ENCODE data around the gene PARP8.

Gene PARP8

GRCh38 chr5:50725800-50726474 lies 59.5 kb downstream of the PARP8 start:
- no peak for DNase-seq (ENCODE audit: low read depth in 3 of 3)

GRCh38 chr5:50726475-50727148 lies 60.2 kb downstream of the PARP8 start:
- DNase-seq (ENCODE audit: low read depth in 3 of 3), result no peak

- no peak for DNase-seq (ENCODE audit: low read depth in 3 of 3)
Observed at GRCh38 chr5:50727149-50727496, 60.7 kb downstream of the PARP8 start.

DNA sequence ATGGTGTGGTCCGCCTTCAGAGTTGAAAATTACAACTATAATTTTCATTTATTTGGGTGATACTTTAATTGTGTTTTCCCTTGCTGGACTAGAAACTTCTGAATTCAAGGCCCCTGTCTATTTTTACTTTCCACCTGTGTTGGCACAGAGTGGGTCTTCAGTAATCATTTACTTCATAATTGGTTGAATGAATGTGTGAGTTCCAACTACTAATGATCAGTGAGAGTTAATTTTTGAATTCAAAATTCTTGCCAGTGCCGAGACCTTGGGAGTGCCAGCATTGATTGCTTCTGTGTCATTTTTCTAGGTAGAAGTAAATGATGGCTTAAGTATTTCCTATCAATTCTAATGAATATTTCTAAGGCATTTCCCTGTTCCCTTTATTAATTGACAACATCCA lies 61.4 kb downstream of the PARP8 start:
- DNase-seq (ENCODE audit: low read depth in 3 of 3), result no peak

GRCh38 chr5:50730336-50730735 lies 63.9 kb downstream of the PARP8 start:
- no peak for DNase-seq (ENCODE audit: low read depth in 3 of 3)

- no peak for DNase-seq (ENCODE audit: low read depth in 3 of 3)
Observed at GRCh38 chr5:50730841-50731240, 64.4 kb downstream of the PARP8 start.

- no peak for DNase-seq (ENCODE audit: low read depth in 3 of 3)
Observed at GRCh38 chr5:50733741-50734140, 67.3 kb downstream of the PARP8 start.

GRCh38 chr5:50738864-50739263 lies 72.4 kb downstream of the PARP8 start:
- DNase-seq (ENCODE audit: low read depth in 3 of 3), result no peak

DNA sequence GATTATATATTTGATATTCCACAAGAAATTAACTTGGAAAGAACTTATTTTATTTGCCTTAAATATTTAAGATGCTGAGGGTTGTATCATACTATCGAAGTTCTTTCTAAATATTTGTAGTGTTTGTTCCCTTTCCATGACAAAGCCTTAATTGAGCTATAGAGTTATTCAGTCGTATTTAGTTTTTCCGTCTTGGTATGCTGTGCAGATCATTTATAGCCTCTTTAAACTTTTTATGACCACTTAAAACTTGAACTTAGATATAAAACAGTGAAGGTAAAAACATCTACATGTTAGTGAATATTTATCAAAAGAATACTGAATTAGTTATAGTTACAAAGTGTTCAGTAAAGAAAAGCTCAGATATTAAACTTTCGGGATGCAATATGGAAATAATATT lies 74.4 kb downstream of the PARP8 start:
- no peak for DNase-seq (ENCODE audit: low read depth in 3 of 3)

- DNase-seq (ENCODE audit: low read depth in 3 of 3), result no peak
Observed at GRCh38 chr5:50744776-50745175, 78.3 kb downstream of the PARP8 start.

- DNase-seq (ENCODE audit: low read depth in 3 of 3), result no peak
Observed at GRCh38 chr5:50745221-50745910, 78.9 kb downstream of the PARP8 start.

- no peak for DNase-seq (ENCODE audit: low read depth in 3 of 3)
Observed at GRCh38 chr5:50749181-50749580, 82.7 kb downstream of the PARP8 start.

GRCh38 chr5:50749873-50750272 lies 83.4 kb downstream of the PARP8 start:
- no peak for DNase-seq (ENCODE audit: low read depth in 3 of 3)

DNA sequence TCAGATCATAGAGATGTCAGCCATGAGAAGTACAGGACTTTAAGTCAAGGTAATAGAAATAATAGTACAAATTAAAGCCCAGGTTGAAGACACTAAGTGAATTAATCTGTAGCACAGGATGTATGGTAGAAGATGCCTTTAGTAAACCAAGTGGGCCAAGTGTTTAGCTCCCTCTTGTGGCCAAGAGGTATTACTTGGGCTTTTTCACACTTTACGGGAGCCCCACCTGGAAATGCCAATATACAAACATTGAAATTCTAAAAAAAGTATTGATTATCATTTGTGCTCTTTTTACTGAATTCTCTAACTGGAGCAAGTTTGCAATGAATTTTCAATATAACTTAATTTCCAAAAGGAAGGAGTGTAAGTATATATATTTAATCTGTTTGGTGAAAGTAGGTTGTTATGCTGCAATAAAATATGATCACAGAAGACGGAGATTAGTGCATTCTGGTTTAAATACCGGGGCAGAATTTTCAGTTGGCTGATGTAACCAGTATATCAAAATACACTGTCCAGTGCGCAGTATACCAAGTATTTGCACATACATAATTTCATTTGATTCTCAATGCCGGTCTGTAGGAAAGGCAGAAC lies 84.7 kb downstream of the PARP8 start:
- DNase-seq (ENCODE audit: low read depth in 3 of 3), result peak in 1 of 3 experiments; percentile 26

- DNase-seq (ENCODE audit: low read depth in 3 of 3), result no peak
Observed at GRCh38 chr5:50752800-50753199, 86.4 kb downstream of the PARP8 start.

GRCh38 chr5:50759526-50760270 lies 93.3 kb downstream of the PARP8 start:
- DNase-seq (ENCODE audit: low read depth in 3 of 3), result no peak

DNA sequence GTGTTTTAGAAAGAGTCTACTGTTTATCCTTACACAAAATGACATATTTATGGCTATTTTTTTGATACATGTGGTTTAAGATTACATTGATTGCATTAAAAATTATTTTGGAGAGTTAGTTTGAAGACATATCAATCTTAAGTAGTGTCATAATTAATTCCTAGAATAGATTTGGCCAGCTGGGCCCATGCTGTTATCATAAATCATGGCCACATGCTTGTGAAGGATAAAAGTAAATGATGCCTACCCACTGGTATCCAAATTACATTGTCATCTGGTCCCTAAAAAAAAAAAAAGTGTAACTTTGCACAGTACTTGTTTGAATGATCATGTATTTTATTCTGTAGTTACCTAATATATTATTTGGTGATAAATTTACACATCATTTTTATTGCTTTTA lies 96.9 kb downstream of the PARP8 start:
- DNase-seq (ENCODE audit: low read depth in 3 of 3), result no peak

- DNase-seq (ENCODE audit: low read depth in 3 of 3), result no peak
Observed at GRCh38 chr5:50763846-50764245, 97.4 kb downstream of the PARP8 start.

DNA sequence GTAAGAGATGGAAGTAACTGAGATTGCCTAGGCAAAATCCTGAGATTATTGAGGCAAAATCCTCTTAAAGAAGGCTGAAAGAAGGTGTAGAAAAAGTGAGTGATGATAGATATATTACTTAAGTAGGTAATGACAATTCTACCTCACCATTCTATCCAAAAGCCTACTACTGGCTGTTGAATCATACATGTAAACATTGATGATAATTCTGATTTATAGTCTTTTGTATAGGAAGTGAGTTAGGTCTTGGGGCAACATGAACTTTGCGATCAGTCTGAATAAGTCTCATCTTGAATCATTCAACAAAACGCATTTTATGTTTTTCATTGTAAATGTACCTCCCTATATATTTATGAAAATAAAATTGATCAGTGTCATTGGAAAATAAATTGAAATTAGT lies 99.6 kb downstream of the PARP8 start:
- DNase-seq (ENCODE audit: low read depth in 3 of 3), result no peak

- DNase-seq (ENCODE audit: low read depth in 3 of 3), result no peak
Observed at GRCh38 chr5:50766462-50766861, 100.0 kb downstream of the PARP8 start.

DNA sequence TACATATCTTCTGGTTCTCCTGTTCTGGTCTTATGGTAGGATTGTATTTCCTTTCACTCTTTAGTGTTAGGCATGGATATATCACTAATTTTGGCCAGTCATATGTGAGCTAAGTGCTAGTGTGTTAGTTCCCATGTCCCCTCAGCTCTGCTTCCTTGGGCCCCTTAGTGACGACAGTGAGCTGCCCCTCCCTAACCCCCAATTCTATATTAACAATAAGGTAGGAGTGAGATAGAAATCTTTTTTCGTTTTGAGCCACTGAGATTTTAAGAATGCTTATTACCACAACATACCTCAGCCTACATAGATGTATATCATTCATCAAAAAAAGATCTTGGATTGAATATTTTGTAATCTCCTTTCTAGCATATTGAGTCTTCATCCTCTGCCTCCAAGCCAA lies 100.5 kb downstream of the PARP8 start:
- DNase-seq (ENCODE audit: low read depth in 3 of 3), result no peak

DNA sequence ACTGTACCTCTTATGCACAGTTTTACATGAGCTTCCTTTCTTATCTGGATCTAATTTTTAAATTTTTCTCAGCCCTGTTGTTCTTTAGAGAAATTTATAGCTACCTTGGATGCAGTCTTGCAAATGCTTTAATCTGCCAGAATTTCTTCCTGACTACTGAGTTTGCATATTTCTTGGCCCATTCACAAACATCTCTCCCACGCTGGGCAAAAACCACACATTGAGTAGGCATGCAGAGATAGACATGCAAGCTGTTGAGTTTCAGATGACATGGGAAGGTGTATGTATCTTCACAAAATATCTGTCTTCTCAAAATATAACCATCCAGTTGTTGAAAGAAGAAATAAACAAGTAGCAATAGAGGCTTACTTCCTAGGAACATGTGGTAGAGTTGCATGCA lies 101.2 kb downstream of the PARP8 start:
- no peak for DNase-seq (ENCODE audit: low read depth in 3 of 3)

Measured in stimulated activated CD4-positive, alpha-beta T cell treated with anti-CD3 and anti-CD28 coated beads, TNF-alpha, amount 100 ng/mL, for 4 hours (primary cell).